Stimulated activated CD4-positive, alpha-beta T cell treated with anti-CD3 and anti-CD28 coated beads, Interleukin-2, amount 100 ng/mL, for 24 hours (primary cell): ENCODE results near the gene ELANE.

Experiments used
- DNase-seq, 2 donors: peaks; one replicate each; pipeline ENCODE4 v3.0.0-alpha.2; 2020

Gene ELANE

GRCh38 chr19:900302-901111, 48.4 kb downstream of the ELANE start:
- DNase-seq = peak in 1 of 2 donors; percentile 33

- DNase-seq = no peak
These were observed 49.4 kb downstream of the ELANE start for GRCh38 chr19:901216-902092.

GRCh38 chr19:902093-902370, 49.9 kb downstream of the ELANE start:
- no peak for DNase-seq

DNA sequence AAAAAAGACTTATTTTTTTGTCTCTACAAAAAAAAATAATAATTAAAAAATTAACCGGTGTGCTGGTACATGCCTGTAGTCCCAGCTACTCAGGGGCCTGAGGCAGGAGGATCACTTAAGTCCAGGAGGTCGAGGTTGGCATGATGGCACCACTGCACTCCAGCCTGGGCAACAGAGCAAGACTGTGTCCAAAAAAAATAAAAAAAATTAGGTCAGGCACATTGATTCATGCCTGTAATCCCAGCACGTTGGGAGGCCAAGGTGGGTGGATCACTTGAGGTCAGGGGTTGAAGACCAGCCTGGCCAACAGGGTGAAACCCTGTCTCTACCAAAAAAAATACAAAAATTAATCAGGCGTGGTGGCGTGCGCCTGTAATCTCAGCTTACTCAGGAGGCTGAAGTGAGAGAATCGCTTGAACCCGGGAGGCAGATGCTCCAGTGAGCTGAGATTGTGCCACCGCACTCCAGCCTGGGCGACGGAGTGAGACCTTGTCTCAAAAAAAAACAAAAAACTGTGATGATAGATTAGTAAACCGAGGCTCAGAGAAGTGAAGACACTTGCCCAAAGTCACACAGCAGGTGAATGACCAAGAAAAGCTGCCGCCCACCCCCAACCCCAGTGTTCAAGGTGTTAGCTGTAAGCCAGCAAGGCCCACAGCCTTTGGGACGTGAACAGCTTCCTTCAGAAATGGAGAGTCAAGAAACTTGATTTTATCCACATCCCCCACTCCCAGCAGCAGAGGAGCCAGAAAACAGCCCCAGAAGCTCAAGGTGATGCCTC, 50.5 kb downstream of the ELANE start:
- DNase-seq = no peak

GRCh38 chr19:903266-903797, 51.2 kb downstream of the ELANE start:
- DNase-seq = no peak

GRCh38 chr19:904545-904944, 52.4 kb downstream of the ELANE start:
- no peak for DNase-seq
